Myocyte (in vitro differentiated cells): ENCODE results near the gene ARL6IP4. TPM values are rescaled to one million over a fixed set of nuclear protein-coding genes. Genes with fewer than 3 reads are reported as not detected.
A peak's percentile ranks its signal among the peaks of the same experiment; 100 is the strongest.

ENCODE experiments used
- DNase-seq: peaks from one replicate; pipeline ENCODE4 v3.0.0-alpha.2; 2012; ENCODE audit warnings: low read depth
- total RNA-seq: library from RNA; depleted of rRNA; stranded (reverse); fragments of >200 nt; gene quantifications from 2 replicates; pipeline ENCODE4 v1.2.3, GENCODE V29; 2014

ARL6IP4 gene
- total RNA-seq, 1 donor from 2014 or later = 189 TPM

DNA sequence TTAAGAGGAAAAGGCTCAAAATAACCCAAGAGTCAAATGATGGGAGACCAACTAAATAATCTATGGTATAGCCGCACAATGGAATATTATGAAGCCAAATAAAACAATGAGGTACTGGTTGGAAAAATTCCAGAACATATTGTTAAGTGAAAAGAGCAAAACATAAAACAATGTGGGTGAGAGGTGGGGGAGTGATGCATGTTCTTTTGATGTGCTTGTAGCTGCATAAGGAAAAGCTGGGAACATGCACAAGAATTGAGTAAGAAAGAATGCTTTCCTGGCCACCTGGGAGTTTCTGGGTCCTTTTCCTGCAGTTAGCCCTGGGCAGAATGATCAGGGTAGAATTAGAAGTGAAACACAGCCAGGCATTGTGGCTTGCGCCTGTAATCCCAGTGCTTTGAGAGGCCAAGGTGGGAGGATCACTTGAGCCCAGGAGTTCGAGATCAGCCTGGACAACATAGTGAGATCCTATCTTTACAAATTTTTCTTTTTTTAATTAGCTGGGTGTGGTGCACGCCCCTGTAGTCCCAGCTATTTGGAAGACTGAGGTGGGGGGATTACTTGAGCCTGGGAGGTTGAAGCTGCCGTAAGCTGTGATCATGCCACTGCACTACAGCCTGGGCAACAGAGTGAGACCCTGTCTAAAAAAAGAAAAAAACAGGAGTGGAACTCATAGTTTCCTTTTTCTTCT lies 22.1 kb upstream of the ARL6IP4 start:
- no peak for DNase-seq

DNA sequence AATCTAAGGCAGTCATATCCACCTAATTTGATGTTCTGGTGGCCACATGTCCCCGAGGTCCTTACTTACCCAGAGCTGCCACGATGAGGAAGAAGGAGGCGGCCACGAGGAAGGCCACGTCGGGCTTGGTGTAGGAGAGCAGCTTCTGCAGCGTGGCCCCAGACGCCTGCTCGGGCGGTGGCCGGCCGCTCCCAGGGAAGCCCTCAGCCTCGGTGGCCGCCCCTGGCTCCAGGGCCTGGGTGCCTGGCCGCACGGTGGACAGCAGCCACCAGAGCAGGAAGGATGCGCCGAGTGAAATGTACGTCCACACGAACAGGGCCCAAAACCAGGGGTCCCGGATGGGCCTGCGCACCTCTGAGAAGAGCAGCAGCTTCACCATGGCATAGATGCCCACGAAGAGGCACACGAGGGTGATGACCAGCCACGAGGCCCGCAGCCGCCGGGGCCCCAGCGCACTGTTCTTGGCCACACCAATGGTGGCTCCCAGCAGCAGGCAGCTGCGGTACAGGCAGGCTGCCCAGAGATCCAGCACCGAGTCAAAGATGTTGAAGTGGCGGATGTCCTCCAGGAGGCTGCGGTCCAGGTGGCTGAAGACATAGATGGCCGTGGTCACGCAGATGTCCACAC lies 20.8 kb upstream of the ARL6IP4 start:
- DNase-seq = no peak

DNA sequence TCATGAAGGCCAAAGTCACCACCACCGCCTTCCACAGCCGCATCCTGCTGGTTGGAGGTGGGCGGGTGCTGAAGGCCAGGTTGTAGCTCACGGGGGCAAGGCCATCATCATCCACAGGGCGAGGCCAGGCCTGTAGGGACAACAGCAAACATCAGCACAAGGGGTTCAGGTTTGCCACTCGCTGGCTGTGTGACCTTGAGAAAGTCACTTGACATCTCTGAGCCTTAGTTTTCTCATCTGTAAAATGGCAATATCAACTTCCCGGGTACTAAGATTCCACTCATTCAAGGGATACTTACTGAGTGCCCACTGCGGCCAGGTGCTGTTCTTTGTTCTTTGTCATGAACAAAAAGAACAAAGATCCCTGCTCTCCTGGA lies 20.3 kb upstream of the ARL6IP4 start:
- DNase-seq = no peak

DNA sequence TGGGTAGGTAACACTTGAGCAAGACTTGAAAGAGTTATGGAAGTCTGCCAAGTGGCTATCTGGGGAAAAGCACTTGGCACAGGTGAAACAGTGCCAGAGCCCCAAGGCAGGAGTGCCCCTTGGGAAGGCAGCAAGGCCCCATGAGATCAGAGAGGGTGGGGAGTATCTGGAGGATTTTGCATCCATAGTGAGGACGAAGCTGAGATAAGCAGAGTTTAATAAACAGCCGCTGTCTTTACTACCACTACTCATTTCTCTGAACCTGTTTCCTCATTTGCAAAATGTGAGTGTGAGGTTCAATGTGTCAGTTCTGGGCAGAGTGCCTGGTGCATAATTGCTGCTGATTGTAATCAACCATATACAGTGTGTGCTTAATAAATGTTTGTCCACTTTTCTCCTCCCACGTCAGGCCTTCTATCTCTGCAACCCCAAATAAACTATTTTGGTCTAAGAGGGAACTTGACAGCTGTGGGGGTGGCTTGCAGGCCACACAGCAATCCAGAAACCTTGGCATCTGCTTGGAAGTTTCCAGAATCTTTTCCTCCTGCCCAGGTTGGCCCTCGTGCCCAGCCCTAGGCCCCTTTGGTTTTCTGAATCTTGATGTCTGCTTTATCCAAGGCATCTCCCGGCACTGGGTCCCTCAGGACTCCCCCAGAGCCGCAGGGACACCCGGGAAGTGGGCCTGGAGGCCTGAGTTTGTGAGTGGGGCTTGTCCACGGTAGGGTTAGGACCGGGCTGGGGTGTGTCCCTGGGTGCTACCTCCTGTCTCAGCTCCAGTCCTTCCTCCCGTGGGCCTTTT lies 18.8 kb upstream of the ARL6IP4 start:
- peak; percentile 70 for DNase-seq

DNA sequence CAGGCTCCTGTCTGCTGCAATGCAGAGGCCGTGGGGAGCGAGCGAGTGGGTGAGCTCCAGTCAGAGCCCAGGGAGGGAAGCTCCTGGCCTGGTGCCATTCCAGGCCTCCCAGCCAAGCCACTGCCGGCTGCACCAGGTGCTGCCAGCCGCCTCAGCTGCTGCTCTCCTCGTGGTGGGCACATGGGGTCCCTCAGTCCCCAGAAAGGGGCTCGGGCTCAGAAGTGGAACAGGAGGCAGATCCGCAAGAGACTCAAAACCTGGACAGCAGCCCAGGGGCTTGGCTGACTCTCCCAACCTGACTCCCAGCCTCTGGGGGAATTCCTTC lies 16.6 kb upstream of the ARL6IP4 start:
- DNase-seq = peak; percentile 81

DNA sequence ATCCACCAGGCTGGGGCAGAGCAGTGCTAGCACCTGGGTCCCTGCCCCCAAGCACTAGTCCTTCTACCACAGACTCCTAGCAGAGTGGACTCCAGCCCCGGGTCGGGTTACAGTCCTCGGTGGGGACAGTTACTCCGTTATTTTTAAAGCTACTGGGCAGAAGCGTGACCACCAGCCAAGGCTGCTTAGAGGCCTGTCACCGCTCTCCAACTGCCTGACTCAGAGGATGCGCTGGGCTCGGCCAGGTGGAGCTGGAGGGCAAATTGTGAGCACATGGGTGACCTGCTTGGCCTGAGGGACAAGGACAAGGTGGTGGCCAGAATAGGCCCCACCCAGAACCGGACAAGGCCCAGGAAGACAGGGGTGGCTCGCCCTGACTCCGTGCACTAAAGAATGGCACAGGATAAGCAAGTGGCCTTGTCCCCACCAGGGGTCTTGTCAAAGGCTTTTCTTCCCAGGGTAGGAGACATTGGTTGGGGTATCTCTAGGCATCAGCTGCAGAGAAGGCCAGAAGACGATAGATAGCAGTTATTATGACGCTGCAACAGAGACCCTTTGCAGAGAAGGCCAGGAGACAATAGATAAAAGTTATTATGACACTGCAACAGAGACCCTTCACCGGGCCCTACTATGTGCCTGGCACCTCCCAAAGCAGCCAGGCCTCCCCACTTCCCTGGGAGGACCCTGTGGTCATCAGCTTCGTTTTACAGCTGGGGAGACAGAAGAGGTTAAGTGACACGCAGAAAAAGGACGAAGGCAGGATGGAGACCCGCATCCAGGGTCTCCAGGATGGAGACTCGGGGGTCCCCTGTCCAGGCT lies 15.8 kb upstream of the ARL6IP4 start:
- DNase-seq = peak; percentile 70

DNA sequence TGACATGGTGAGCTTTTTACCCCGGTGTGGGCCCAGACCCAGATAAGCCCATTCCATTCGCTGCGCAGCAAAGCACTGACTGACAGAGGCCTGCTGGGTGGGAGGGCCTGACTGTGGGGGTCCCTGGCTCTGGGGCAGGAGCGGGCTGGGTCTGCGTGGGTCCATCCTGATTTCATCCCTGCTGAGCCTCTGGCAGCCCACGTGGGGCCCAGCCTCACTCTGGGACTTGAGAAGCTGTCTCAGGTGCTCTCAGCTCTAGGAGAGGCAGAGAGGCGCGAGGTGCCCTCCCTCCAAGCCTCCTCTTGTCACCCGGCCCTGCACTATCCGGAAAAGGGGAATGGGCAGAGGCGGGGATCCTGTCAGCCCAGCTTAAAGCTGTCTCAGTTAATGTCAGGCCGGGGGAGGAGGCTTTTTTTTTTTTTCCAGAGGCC lies 15.1 kb upstream of the ARL6IP4 start:
- DNase-seq = no peak

DNA sequence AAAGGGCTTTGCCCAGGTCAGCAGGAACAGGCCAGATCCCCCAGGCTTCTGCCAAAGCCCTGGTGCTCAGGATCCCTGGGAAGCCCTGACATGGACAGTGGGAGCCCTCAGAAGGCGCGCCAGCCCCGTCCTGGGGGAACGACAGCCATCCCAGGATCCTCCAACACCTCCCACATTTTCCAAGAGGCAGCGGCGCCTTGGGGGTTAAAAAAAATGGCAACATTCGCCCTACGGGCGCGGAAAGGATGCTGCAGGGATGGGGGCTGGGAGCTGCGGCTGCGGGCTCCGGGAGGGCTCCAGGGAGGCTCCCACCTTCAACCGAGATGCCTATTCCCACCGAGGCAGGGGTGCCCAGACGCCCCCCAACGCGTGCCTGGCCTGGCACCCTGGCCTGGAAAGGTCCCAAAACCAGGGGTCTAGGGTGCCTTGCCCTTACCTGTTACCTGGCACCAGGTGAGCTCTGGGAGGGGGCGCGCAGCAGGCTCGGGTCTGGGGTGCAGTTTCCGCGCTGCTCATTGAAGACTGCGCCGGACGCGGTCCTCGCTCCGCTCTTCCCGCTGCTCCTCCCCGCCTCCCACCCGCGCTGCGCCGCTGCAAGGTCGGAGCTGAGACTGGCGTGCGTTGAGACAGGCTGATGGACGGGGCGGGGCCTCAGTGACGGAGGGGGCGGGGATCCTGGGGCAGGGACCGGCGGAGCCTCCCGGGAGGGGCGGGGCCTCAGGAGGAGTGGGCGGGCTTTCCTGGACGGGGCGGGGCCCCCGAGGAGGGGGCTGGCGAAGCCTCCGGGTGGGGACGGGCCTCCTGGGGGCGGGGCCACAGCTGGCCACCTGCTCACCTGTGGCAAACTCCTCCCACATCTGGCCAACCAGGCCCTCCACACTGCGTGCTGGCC lies 14.4 kb upstream of the ARL6IP4 start, which contains the start of gene ABCB9:
Gene ABCB9 (minus strand): TSS at position 613 of the 892 bp plus-strand sequence. CDS start 6,228 bp downstream, outside the sequence.
- DNase-seq = peak; percentile 86

DNA sequence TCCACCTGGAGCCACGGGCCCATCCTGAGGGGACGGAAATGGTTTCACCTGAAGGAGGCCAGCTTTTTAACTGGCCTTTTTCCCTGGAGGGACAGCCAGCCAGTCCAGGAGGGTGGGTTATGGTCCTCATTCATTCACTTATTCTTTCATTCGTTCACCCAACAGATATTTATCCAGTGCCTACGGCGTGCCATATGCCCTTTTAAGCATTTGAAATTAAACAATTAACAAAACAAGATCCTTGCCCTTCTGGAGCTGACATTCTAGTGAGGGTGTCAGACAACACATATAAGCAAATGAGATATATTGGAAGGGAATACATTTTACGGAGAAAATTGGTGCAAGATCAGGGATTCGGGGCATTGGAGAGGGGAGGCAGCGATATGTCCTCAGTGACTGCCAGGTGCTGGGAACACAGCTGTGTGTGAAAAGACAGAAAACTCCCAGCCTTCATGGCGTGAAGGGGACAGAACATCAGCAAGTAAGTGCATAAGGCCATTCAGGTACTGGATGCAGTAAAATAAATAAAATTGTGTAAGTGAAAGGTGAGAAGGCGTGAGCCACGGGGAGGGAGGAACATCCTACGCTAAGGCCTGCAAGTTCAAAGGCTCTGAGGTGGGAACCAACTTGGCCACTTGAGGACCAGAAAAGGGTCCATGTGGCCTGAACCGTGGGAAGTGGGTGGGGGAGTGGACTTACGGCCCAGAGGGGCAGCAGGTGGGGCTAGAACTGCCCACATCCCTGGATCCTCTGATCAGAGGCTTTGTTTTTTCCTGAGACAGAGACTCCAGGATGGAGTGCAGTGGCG lies 13.5 kb upstream of the ARL6IP4 start:
- DNase-seq = no peak

DNA sequence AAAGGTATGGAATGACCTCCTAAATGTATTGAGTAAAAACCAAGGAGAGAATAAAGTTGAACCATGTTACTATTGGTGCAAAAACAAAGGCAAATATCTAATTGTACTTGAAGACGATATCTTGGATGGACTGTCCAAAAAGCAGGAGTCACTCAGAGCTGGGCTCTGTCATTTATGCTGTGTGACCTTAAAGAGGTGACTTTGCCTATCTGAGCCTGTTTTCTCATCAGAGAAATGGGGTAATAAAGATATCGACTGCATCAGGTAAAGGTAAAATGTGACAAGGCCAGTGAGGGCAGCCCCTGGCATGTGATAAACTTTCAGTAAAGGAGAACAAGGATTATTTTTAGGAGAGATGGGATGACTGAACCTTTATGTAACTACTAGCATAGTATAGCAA lies 12.4 kb upstream of the ARL6IP4 start:
- no peak for DNase-seq

DNA sequence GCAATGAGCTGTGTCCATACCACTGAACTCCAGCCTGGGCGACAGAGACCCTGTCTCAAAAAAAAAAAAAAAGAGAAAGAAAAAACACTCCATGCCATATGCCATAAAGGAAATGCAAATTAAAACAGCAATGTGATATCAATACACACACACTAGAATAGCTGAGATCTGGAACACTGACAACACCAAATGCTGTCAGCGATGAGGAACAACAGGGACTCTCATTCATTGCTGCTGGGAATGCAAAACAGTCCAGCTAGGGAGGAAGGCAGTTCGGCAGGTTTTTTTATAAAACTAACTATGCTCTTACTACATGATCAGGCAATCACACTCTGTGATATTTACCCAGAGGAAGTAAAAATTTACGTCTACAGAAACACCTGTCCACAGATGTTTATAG lies 10.8 kb upstream of the ARL6IP4 start:
- no peak for DNase-seq

DNA sequence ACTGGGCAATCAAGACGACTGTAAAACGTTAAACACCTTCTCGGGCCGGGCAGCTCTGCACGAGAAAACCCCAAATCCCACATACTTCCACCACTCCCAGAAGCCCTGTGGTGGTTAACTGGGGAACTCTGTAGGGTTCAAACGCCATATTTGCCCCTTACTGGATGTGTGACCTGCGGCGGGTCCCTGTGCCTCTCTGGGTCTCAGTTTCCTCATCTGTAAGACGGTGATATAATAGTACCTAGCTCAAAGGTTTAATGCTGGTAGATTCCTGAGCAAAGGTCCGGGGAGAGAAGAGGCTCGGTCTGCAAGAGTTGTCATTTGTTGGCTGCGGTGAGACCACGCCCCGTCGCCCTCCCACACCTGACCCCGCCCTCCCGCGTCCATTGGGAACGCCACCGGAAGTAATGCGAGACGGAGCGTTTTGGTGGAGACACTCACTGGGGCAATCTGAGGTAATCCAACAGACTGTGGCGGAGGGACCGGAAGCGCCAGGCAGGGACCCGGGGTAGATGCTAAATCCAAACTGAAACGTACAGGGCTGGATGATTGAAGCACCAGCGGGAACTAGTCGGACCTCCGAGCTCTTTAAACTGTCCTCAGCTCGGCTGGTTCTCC lies 6.1 kb upstream of the ARL6IP4 start:
- DNase-seq = peak; percentile 99

DNA sequence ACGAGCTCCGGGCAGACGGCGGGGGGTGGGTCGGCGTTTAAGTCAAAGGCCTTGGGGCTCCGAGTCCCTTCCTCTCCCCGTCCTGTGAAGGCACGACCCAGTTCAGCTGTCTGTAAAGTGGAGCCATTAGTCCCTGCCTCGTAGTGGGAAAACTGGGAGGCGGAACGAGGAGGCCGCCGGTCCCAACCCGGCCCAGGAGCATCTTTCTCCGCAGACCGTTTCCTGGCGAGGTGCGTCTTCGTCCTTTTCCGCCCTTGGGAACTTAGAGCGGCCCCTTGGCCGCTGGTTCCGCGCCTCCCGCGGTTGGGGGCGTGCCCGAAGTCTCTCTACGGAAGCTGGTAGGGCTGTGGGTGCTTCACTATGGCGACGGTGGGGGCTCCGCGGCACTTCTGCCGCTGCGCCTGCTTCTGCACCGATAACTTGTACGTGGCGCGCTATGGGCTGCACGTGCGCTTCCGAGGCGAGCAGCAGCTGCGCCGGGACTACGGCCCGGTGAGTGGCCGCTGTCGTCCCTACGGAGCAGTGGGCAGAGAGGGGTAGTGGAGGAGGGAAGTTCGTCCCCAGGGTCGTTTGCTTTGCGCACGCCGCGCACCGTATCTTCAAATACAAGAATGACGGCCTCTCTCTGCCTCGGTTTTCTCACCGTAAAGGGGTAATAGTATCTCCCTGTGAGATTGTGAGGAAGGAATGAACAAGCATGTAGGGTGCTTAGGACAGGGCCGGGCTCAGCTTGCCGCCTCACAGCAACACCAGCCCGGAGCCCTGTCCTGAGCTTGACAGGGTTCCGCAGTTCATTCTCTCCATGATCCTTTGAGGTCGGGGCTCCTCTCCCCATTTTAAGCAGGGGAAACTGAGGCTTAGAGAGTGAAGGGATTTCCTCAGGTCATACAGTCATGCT lies 5.3 kb upstream of the ARL6IP4 start, which contains the start of gene OGFOD2:
Gene OGFOD2 (plus strand): TSS at position 353 of the 898 bp plus-strand sequence. CDS start 8 bp downstream, at position 361.
- peak; percentile 93 for DNase-seq

DNA sequence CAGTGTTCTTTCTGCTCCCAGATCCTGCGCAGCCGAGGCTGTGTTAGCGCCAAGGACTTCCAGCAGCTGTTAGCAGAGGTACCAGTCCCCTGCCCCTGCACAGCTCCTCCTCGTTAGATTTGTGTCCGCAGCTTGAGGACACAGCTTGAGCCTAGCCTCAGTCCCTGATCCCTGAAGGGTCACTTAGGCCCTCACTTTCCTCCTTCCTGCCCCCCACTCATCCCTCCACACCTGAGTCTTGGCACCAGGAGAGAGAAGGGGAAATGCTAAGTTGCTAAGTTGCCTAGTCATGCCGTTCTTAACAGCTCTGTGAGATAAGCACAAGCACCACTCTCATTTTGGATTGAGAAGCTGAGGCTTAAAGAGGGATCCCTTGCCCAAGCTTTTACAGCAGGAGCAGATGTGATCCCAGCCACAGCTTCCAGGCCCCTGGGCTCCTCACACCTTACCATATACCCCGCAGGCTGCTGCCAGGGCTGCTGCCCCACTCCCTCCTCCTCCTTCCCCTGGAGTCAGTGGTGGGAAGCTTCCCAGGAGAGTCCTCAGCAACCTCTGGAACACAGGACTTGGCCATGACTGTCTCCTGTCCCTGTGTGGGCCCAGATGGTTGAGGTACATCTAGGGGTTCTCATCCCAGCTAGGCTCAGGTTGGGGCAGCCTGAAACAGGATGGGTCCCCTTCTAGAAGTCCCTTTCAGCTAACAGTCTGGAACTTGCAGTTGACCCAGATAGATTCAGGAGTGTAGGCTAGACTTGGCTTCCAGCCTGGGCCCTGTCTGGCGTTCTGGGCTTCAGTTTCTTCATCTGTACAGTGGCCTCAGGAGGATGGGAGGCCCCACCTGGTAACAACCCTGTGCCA lies 4.5 kb upstream of the ARL6IP4 start:
- no peak for DNase-seq

DNA sequence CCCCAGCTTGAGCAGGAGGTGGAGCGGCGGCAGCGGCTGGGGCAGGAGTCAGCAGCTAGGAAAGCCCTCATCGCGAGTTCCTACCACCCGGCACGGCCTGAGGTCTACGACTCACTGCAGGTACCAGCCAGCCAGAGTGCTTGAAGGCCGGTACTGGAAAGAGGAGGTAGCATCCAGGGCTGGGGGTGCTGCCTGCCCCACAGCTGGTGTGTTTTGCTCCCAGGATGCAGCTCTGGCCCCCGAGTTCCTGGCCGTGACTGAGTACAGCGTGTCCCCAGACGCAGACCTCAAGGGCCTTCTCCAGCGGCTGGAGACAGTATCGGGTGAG lies 3.9 kb upstream of the ARL6IP4 start:
- no peak for DNase-seq

DNA sequence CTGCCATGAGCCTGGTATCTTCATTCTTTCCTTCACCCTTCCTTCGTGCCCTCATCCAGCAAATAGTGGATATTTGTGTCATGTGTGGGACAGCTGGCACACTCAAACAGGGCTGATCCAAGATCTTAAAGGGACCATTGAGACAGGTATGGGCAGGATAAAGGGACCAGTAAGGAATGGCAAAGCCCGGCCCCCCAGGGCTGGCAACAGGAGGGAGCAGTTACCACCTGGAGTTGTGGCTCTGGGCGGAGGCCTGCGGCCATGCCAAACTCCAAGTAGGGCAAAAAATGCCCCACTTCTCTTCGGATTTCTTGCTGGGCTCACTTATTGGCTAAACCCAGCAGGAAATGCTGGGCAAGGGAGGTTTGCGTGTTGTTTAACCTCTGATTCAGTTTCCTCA lies 3.3 kb upstream of the ARL6IP4 start:
- DNase-seq = no peak
